Ascending aorta (tissue), 2 donors: ENCODE data around the gene PAX9. TPM values are rescaled to one million over a fixed set of nuclear protein-coding genes. Genes with fewer than 3 reads are reported as not detected.
A peak's percentile ranks its signal among the peaks of the same experiment; 100 is the strongest.

Experiments used
- DNase-seq, 2 donors: peaks; one replicate each; pipeline ENCODE4 v3.0.0-alpha.2; 2019; ENCODE audit warnings: low spot score in 2 of 2
- H3K27ac ChIP-seq, 2 donors: fragments of 200-600 bp; sonication (generic); one replicate each; pipeline ENCODE4 v1.5.1; 2016 to 2017; ENCODE audit warnings: mild to moderate bottlenecking in 1 of 2
- H3K27me3 ChIP-seq: fragments of 200-600 bp; sonication (generic); one replicate; pipeline ENCODE4 v1.5.1; 2017
- H3K36me3 ChIP-seq, 2 donors: fragments of 200-600 bp; sonication (generic); one replicate each; pipeline ENCODE4 v1.5.1; 2016
- H3K4me1 ChIP-seq, 2 donors: fragments of 200-600 bp; sonication (generic); one replicate each; pipeline ENCODE4 v1.5.1; 2016 to 2017; ENCODE audit warnings: mild to moderate bottlenecking in 1 of 2
- H3K4me3 ChIP-seq, 2 donors: fragments of 200-600 bp; sonication (generic); one replicate each; pipeline ENCODE4 v1.5.1; 2016 to 2017; ENCODE audit warnings: mild to moderate bottlenecking in 1 of 2
- H3K9me3 ChIP-seq, 2 donors: fragments of 200-600 bp; sonication (generic); one replicate each; pipeline ENCODE4 v1.5.1; 2016
- intact Hi-C: fragments of 100-400 bp; cut with DNase I; formaldehyde crosslinking; loops from one replicate; pipeline ENCODE4 v1.15.1; 2023
- total RNA-seq: library from RNA; depleted of rRNA; stranded (reverse); fragments of >200 nt; gene quantifications from one replicate; pipeline ENCODE4 v1.1.0, GENCODE V29; 2016
- TF ChIP-seq, protein P1 (sequence below), 3 experiments: fragments of 200-600 bp in 2 of 3; fragments of 450-650 bp in 1 of 3; sonication (generic) in 2 of 3; IDR thresholded peaks; one replicate each; pipeline ENCODE4 v1.5.1; 2016 to 2019; ENCODE audit warnings: antibody characterized with exemption in 3 of 3, mild to moderate bottlenecking in 1 of 3, moderate library complexity in 1 of 3

The PAX9 gene
- total RNA-seq, 1 donor from 2014 or later = not detected

GRCh38 chr14:36655963-36656686, 5.5 kb upstream of the PAX9 start:
- no peaks in the 10 kb centered on the region for H3K36me3 ChIP-seq
- H3K27me3 ChIP-seq = peaks cover 49% of the 10 kb centered on the region
- intact Hi-C loops = loop anchor here (10.0 kb wide), 1 partner anchor 939 kb away; the partner anchor contains the start of genes FOXA1 and TTC6
- peaks cover 0 to 6% of the 10 kb centered on the region in 2 donors for H3K4me1 ChIP-seq
- TF ChIP-seq, protein P1, sequence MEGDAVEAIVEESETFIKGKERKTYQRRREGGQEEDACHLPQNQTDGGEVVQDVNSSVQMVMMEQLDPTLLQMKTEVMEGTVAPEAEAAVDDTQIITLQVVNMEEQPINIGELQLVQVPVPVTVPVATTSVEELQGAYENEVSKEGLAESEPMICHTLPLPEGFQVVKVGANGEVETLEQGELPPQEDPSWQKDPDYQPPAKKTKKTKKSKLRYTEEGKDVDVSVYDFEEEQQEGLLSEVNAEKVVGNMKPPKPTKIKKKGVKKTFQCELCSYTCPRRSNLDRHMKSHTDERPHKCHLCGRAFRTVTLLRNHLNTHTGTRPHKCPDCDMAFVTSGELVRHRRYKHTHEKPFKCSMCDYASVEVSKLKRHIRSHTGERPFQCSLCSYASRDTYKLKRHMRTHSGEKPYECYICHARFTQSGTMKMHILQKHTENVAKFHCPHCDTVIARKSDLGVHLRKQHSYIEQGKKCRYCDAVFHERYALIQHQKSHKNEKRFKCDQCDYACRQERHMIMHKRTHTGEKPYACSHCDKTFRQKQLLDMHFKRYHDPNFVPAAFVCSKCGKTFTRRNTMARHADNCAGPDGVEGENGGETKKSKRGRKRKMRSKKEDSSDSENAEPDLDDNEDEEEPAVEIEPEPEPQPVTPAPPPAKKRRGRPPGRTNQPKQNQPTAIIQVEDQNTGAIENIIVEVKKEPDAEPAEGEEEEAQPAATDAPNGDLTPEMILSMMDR (IDR thresholded peaks at IDR 0.05) = peak in 1 of 3 experiments; percentile 49
- peak overlapping the region in 1 of 2 donors; percentile 42 for H3K4me3 ChIP-seq
- H3K9me3 ChIP-seq = no peaks in the 10 kb centered on the region
- no peak overlapping the region for H3K27ac ChIP-seq
- no peak for DNase-seq

DNA sequence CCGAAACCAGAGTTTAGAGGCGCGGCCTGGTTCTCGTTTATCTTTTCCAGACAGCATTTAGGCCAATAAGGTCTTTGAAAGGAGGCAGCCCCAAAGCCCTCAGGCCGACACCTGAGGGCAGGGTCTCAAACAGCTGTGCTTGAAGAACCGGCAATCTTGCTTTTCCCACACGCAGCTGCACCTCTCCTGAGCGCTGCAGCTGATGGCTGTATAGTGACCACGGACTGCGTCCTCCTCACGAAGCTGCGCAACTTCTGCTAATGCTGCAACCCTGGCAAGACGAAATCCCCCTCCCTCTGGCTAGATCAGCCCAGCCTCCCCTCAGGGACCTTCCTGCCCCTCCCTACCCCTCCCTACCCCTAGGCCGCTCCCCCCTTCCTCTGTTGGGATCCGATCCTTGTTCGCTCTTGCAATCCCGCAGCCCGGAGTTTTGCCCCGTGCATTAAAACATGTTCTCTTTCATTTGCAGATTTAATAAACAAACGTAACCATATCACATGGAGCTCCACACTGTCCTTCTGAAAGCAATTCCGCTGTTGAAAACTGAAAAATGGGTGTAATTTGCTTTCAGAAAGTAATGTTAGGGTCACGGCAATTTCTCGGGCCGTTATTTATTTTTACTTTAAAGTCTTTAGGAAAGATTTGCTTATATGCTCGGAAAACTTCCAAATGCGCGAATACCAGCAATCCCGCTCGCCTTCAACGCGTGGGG, 4.8 kb upstream of the PAX9 start:
- H3K9me3 ChIP-seq = no peaks in the 10 kb centered on the region
- peak overlapping the region; percentile 42 to 46 for H3K4me3 ChIP-seq
- peaks cover 0 to 11% of the 10 kb centered on the region in 2 donors for H3K4me1 ChIP-seq
- no peak overlapping the region for H3K27ac ChIP-seq
- peaks cover 51% of the 10 kb centered on the region for H3K27me3 ChIP-seq
- intact Hi-C loops = loop anchor here (10.0 kb wide), 1 partner anchor 938 kb away; the partner anchor contains the start of genes FOXA1 and TTC6
- TF ChIP-seq, protein P1 (IDR thresholded peaks at IDR 0.05) = no peak
- DNase-seq = no peak
- H3K36me3 ChIP-seq = no peaks in the 10 kb centered on the region

DNA sequence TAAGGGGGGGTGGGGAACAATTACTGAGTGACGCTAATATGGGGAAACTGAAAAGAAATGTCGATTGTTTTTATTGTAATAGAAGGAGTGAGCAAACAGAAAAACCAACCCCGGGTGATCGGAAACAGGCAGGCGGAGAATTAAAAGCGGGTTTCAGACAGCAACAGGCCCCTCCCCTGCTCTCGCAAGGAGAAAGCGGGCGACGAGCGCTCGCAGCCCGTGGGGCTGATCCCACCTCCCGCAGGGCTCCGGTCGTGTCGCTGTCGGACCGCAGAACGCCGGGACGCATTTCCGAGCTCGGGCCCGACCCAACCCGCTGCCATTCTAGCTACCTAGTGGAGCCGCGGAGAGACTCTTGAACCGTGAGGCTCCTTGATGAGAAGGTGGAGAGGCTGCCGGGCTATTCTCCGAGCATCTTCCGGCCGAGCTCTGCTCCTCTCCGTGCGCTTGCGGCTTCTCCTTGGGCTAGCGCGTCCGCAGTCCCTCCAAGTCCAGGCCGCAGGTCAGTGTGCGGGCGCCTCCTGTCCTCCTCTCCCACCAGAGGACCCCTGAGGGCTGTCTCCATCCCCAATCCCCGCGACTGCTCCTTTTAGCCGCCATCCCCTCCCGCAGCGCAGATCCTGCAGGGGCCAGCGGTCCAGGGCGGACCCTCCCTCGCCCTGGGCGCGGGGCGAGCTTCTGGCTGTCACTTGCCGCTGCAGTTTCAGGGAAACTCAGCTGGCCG, 4.1 kb upstream of the PAX9 start:
- no peaks in the 10 kb centered on the region for H3K36me3 ChIP-seq
- peaks cover 0 to 18% of the 10 kb centered on the region in 2 donors for H3K4me1 ChIP-seq
- no peak for DNase-seq
- peaks cover 51% of the 10 kb centered on the region for H3K27me3 ChIP-seq
- TF ChIP-seq, protein P1 (IDR thresholded peaks at IDR 0.05) = no peak
- H3K9me3 ChIP-seq = no peaks in the 10 kb centered on the region
- peak overlapping the region; percentile 42 to 46 for H3K4me3 ChIP-seq
- intact Hi-C loops = loop anchor here (10.0 kb wide), 1 partner anchor 937 kb away; the partner anchor contains the start of genes FOXA1 and TTC6
- no peak overlapping the region for H3K27ac ChIP-seq

GRCh38 chr14:36658123-36659009, 3.3 kb upstream of the PAX9 start:
- Histone ChIP-seq H3K9me3 (no peaks in the 10 kb centered on the region), H3K4me1 (peaks cover 2 to 24% of the 10 kb centered on the region in 2 donors), H3K36me3 (no peaks in the 10 kb centered on the region), H3K27me3 (peaks cover 51% of the 10 kb centered on the region), H3K27ac (no peak overlapping the region), H3K4me3 (peak overlapping the region; percentile 42 to 46)
- no peak for DNase-seq
- intact Hi-C loops = loop anchor here (10.0 kb wide), 1 partner anchor 936 kb away; the partner anchor contains the start of genes FOXA1 and TTC6
- TF ChIP-seq, protein P1 (IDR thresholded peaks at IDR 0.05) = no peak
